Brain microvascular endothelial cell (primary cell): Measurements from ENCODE around the gene COG2.

ENCODE experiments used
- DNase-seq: peaks from one replicate; pipeline ENCODE4 v3.0.0-alpha.2; 2020
- H3K27ac ChIP-seq: fragments of 250-450 bp; sonication (Bioruptor Pico); 2 replicates; pipeline ENCODE4 v1.5.1; 2020; ENCODE audit warnings: mild to moderate bottlenecking, moderate library complexity
- H3K27me3 ChIP-seq: fragments of 250-450 bp; sonication (Bioruptor Pico); replicated peaks from 2 replicates; pipeline ENCODE4 v1.5.1; 2020; ENCODE audit warnings: mild to moderate bottlenecking
- H3K36me3 ChIP-seq: fragments of 250-450 bp; sonication (Bioruptor Pico); replicated peaks from 2 replicates; pipeline ENCODE4 v1.5.1; 2020; ENCODE audit warnings: mild to moderate bottlenecking
- H3K4me3 ChIP-seq: 2 replicates; pipeline ENCODE4 v1.5.1; 2011; ENCODE audit warnings: low read depth, mild to moderate bottlenecking, control low read depth, low read length, moderate library complexity
- in situ Hi-C: cut with HindIII; loops from 2 replicates; pipeline ENCODE4 v1.10.0; 2017; ENCODE audit warnings: low sequenced_read_pairs, low pct_ligation_motif_present
- TF ChIP-seq, protein P1 (sequence below): IDR thresholded peaks from 2 replicates; pipeline ENCODE4 v1.5.1; 2011; ENCODE audit warnings: low read depth, mild to moderate bottlenecking, moderate library complexity, low read length, control low read depth, inconsistent platforms; ENCODE audit errors: missing control alignments

Gene COG2

DNA sequence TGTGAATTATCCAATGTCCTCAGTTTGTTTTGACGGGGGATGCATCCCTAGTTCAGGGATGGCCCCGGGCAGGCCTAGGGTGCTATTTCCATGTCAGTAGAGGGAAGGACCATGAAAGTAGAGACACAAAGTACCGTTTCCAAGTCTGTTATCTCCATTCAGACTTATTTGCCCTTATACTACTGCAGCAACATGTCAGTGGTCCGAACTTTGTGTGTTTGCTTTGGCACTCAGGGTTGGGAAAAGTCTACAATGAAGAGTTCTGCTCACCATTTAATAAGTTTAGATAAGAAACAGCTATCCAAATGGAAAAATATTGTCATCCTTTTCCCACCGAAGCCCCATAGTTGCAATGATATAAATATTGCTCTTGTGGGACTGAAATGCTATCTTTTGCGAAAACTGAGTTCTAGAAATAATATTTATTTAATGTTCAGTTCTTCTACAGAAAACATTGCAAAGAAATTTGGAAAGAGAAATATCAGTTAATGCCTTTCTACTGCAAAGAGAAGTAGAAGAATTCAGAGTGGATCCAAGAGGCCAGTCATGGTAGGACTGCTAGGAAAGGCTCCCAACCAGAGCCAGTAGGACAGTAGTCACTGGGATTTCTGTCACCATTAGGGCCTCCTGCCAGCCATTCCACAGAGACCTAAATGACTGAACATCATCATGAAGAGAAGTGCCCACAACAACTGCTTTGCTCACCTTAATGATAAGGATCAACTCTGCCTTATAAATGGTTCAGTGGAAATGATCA, 83.2 kb downstream of the COG2 start:
- TF ChIP-seq, protein P1, sequence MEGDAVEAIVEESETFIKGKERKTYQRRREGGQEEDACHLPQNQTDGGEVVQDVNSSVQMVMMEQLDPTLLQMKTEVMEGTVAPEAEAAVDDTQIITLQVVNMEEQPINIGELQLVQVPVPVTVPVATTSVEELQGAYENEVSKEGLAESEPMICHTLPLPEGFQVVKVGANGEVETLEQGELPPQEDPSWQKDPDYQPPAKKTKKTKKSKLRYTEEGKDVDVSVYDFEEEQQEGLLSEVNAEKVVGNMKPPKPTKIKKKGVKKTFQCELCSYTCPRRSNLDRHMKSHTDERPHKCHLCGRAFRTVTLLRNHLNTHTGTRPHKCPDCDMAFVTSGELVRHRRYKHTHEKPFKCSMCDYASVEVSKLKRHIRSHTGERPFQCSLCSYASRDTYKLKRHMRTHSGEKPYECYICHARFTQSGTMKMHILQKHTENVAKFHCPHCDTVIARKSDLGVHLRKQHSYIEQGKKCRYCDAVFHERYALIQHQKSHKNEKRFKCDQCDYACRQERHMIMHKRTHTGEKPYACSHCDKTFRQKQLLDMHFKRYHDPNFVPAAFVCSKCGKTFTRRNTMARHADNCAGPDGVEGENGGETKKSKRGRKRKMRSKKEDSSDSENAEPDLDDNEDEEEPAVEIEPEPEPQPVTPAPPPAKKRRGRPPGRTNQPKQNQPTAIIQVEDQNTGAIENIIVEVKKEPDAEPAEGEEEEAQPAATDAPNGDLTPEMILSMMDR: no peak
- DNase-seq: no peak
- no peak overlapping the region for H3K27ac ChIP-seq
- H3K4me3 ChIP-seq: no peak overlapping the region
- H3K27me3 ChIP-seq: no peaks in the 10 kb centered on the region
- no peaks in the 10 kb centered on the region for H3K36me3 ChIP-seq
- in situ Hi-C loops: no loop called here

DNA sequence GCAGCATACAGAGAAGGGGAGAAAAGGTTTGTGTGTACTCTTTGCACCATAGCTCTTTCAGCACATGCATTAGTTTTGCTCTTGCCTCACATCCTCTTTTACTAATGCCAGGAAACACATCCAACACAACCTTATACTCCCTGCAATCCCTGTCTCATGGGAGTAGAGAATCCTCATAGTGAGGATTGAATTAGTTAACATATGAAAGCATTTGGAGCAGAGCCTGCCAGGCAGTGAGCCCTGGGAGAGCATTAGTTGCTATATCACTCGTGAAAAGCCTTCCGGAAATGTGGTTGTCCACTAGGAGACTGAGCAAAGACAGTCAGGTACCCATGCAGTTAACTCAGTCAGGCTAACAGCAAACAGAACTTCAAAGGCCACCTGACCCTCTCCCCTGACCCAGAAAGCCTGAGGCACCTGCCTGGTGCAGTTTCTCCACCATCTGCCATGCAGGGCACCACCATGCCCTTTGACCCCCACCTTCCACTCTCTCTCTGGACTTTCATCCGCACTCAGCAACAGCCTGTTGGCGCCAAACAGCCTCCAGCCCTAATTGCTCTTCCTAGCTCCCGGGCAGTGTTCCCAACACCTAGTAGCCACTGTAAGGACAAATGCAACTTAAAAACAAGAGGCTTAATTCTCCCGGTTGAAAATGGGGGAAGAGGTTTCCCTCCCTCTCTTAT, 86.6 kb downstream of the COG2 start:
- no peak overlapping the region for H3K27ac ChIP-seq
- TF ChIP-seq, protein P1: no peak
- H3K27me3 ChIP-seq: no peaks in the 10 kb centered on the region
- no peak for DNase-seq
- no peaks in the 10 kb centered on the region for H3K36me3 ChIP-seq
- H3K4me3 ChIP-seq: no peak overlapping the region
- in situ Hi-C loops: no loop called here

DNA sequence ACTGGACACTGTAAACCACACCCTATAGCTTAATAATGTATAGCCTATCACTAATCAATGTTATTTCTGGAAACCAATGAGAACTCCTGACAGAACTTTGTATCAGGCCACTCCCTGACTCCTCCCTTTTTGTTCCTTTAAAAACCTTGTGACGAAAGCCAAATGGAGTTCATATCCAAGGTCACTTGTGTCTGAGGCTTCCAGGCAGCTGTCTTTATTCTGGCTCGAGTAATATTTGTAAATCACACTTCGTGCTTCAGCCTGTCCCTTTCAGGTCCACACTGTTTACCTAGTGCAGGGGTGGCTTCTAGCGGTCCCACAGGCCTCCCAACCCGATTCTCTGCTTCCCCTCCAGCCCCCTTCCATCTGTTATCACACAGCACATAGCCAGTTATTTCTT, 88.7 kb downstream of the COG2 start:
- no peaks in the 10 kb centered on the region for H3K27me3 ChIP-seq
- no peak for DNase-seq
- H3K27ac ChIP-seq: no peak overlapping the region
- H3K4me3 ChIP-seq: no peak overlapping the region
- H3K36me3 ChIP-seq: no peaks in the 10 kb centered on the region
- TF ChIP-seq, protein P1: no peak
- in situ Hi-C loops: no loop called here

DNA sequence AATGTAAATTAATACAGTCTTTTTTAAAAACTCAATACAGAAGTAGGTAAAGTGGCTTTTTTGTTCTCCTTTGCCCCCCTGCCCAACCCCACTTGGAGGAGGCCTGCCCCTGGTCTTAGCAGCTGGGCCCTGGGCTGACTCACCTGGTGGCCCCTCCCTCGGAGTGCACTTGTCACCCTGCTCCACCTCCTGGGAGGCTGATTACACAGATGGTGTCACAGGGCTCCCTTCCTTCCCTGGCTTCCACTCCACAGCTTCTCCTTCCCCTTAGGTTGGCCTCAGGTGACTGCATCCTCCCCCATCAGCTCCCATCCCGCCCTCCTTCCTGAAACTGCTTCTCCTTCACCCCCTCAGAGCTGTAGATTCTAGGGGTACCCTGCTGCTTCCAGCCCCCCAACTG, 93.2 kb downstream of the COG2 start:
- no peak for DNase-seq
- Histone ChIP-seq H3K27ac (no peak overlapping the region), H3K36me3 (no peaks in the 10 kb centered on the region), H3K27me3 (no peaks in the 10 kb centered on the region), H3K4me3 (no peak overlapping the region)
- TF ChIP-seq, protein P1: no peak
- in situ Hi-C loops: no loop called here

DNA sequence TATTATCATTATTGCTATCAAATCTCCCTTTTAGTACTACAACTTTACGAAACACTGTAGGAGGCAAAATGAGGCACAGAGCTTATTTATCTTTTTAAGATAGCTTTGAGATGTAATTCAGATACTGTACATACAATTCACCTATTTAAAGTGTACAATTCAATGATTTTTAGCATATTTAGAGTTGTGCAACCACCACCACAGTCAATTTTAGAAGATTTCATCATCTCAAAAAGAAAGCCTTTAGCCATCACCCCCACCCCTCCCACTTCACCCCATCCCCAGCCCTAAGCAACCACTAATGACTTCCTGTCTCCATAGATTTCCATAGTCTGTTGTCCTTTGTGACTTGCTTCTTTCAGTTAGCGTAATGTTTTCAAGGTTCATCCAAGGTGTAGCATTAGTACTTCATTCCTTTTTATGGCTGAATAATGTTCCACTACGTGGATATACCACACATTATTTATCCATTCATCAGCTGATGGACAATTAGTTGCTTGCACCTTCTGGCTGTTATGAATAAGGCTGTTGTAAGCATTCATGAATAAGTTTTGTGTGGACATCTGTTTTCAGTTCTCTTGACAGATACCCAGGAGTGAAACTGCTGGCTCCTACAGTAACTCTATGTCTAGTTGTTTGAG, 95.5 kb downstream of the COG2 start:
- Histone ChIP-seq H3K27ac (no peak overlapping the region), H3K4me3 (no peak overlapping the region), H3K36me3 (no peaks in the 10 kb centered on the region), H3K27me3 (no peaks in the 10 kb centered on the region)
- in situ Hi-C loops: no loop called here
- TF ChIP-seq, protein P1: no peak
- no peak for DNase-seq
